Measurements from ENCODE around the gene EHBP1.

Gene EHBP1

GRCh38 chr2:62705007-62705829 lies at the start of gene EHBP1:
Gene EHBP1 (plus strand): TSS chr2:62705713. CDS start chr2:62707192, 1,479 bp downstream.
- peak; percentile 98 for DNase-seq

DNA sequence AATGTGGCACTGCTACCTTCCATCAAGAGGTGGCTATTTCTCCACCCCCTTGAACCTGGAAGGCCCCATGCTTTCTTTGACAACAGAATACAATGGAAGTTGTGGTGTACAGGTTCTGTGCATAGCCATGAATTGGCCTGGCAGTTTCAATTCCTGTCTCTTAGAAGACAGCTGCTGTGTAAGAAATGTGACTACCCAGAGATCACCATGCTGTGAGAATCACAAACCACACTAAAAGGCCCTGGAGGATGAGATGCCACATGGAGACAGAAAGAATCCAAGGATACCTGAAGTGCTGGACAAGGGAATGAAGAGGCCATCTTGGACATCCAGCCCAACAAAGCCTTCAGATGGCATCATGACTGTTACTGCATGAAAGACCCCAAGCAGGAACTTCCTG lies 47.7 kb upstream of the EHBP1 start:
- no peak for DNase-seq

DNA sequence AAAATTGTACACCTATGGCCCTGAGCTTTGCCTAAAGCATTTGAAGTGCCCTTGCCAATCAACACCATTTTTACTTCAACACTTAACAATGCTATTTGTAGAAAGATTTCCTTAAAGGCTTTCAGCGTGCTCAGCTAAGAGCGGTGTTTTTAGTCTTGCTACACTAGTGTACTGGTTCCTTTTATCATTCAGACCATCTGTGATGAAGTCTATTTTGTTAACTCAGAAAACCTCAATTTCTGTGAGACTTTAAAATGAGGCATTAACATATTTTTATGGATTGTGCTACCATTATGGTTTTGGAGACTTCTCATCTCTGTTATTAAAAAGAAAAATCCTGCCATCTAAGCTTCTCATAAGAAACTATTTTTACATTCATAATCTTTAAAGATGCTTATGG lies 46.6 kb upstream of the EHBP1 start:
- no peak for DNase-seq

GRCh38 chr2:62660087-62660486 lies 45.4 kb upstream of the EHBP1 start:
- DNase-seq = no peak

- DNase-seq = no peak
Observed at GRCh38 chr2:62660582-62661262, 44.8 kb upstream of the EHBP1 start.

DNA sequence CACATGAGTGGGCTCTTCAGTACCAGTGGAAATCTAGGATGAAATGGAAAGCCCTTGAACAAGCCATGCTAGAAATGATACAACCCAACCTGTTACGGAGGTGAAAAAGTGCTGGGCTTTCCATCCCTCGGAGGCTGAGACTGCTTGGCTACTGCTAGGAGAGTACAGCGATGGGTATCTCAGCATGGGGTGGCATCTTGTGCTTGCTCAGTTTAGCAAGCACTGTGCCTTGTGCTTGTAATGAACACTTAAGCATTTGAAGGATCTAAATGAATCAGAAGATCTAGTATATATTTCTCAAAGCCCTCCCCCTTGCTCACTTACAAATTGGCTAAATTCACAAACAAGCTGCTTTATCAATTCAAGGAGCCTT lies 44.3 kb upstream of the EHBP1 start:
- no peak for DNase-seq

DNA sequence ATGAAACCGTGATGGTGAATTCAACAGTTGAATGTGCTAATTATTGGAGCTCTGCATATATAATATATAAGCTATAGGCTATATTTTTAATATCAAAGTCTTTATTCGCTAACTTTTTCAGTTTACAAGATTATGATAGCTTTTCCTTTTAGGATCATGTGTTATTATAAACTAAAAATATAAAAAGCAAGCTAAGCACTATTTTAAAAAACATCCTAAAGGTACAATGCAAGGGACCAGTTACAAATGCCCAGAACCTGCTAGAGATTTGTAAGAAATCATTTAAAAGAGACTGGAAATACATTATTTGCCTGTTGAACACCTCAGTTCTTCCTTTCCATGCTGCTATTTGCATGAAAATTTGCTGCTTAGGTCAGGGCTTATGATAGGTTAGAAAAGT lies 43.4 kb upstream of the EHBP1 start:
- DNase-seq = no peak

DNA sequence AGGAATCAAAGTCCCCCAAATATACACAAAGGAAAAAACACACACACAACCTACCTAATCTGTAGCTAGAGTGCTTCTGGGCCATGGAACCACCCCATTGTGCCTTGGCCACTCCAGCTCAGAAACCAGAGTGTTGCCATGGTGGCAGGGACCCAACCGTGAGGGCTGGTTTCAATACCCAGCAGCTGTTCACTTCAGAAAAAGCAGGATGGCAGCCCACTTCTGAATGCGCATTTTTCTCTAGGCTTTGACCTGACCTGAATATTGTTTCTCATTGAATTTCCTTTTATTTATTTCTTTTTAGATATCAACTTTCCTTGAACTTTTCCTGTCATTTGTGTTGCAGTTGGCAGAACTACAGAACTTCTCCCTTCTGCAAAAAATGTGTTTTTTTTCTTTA lies 43.0 kb upstream of the EHBP1 start:
- DNase-seq = no peak

- no peak for DNase-seq
Observed at GRCh38 chr2:62663411-62663810, 42.1 kb upstream of the EHBP1 start.

DNA sequence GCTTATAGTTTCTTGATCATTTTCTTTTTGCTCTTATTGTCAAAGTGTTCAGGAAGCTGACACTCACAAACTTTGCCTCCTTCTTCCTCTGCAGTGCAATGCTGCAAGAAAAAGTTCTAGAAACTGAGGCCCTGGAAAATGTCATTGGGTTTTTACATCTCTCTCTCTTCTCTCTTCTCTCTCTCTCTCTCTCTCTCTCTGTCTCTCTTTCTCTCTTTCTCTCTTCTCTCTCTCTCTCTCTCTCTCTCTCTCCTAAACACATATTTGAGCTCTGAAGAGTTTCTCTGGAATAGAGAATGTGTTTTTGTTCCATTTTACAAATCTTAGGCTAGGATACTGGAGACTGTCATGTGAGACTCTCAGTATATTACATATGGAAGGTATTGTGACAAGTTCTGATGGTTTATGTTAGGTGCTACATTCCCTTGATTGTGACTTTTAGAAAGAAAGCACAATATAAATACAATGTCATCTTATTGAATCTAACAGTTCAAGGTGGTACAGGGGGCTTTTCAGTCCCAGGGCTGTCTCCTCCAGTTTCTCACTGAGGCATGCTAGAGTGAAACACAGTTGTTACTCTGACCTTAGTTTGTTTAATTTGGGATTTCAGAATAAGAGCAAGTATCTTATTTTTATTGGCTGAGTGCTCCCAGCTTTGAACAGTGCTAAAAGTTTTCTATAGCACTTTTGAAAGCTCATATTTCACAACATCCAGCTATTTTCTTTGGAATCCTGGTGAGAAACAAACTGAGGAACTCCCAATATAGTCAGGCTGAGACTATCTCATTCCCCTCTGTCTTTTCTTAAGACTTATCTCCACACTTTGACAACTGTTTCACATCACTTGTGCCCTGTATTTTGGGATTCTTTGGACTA lies 41.4 kb upstream of the EHBP1 start:
- DNase-seq = no peak

GRCh38 chr2:62665446-62665845 lies 40.1 kb upstream of the EHBP1 start:
- no peak for DNase-seq

DNA sequence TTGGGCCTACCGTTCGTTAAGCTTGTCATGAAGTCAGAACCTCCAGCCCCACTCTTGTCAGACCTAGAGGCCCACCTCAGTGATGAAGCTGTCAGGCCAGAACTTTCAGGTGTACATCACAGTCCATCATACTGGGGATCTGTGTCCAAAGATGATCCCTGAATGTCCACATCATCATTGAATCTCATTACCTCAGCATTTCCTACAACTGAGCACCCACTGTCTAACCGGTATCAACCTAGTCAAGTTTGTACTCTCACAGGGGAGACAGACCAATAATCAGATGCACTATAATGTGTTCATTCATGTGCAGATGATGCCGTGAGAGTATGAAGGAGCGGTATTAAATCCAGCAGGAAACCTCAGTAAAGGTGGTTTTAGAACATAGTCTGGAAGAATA lies 36.3 kb upstream of the EHBP1 start:
- no peak for DNase-seq

DNA sequence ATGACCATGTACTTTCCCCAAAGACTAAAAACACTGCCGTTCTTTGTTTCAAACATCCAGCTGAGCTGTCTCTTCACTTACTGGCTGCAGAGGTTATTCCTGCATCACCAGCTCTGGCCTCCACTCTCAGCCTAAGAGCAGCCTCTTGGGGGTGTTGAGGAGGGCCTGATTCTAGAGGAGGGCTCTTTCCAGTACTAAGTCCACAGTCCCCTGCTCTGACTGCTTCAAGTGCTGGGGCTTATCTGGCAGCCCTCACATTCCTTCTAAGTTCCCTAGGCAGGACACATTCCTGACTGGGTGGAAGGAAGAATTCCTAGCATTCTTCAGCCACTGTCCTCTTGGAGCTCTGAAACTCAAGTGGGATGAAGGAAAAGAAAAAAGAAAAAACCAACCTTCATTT lies 32.9 kb upstream of the EHBP1 start:
- DNase-seq = no peak

- no peak for DNase-seq
Observed at GRCh38 chr2:62675062-62675461, 30.5 kb upstream of the EHBP1 start.

DNA sequence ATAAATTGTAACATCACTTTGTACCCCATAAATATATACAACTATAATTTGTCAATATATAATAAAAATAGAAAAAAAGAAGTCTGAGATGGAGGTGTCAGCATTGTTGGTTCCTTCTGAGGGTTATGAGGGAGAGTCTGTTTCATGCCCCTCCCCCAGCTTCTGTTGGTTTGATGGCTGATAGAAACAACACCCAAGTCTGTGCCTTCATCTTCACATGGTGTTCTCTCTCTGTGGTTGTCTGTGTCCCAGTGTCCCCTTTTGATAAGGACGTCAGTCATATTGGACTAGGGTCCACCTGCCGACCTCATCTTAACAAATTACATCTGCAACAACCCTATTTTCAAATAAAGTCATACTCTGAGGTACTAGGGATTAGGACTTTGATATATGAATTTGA lies 20.3 kb upstream of the EHBP1 start:
- no peak for DNase-seq

DNA sequence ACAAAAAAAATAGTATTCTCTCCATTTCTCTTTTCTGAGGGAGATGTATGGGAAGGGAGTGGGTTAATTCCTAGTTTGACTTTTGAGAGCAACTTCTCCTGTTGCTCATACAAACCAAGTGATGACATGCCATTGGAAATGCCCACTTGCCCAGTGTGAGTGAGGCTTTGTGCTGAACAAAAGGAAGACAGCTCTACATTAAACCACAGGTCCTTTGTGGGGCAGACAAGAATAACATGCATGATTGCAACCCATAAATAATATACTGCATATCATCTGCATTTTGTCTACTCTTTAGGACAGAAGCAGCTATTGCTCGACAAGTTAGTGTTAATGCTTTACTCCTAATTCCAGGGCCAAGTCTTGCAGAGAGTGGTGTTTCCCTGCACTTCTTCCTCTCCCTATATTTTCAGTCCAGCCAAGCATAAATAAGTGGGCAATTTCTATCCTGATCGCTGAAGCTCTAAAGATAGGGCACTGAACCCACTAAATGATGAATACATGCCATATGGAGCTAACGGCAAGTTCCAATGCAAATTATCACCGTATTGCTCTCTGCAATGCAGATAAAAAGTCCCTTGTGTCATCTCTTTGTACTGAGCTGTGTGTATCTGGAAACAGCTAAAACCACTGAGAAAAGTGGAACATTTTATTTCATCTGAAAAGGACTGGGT lies 19.4 kb upstream of the EHBP1 start:
- no peak for DNase-seq

- DNase-seq = no peak
Observed at GRCh38 chr2:62687636-62688035, 17.9 kb upstream of the EHBP1 start.

- no peak for DNase-seq
Observed at GRCh38 chr2:62688771-62689170, 16.7 kb upstream of the EHBP1 start.

DNA sequence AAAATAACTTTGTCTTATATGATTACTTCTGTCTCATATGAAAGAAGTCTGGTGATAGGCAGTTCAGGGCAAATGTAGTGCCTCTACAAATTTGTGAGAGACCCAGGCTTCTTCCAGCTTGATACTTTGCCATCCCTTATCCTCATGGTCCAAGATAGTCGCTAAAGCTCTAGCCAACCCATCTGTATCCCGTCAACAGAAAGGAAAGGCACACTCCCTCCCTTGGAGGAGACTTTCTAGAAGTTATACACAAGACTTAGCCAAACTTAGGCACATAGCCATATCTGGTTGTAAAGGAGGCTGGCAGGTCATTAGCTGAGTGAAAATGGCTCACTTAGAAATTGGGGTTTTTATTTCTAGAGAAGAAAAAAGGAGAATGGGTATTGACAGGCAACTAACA lies 14.3 kb upstream of the EHBP1 start:
- DNase-seq = no peak

- no peak for DNase-seq
Observed at GRCh38 chr2:62692225-62692624, 13.3 kb upstream of the EHBP1 start.

DNA sequence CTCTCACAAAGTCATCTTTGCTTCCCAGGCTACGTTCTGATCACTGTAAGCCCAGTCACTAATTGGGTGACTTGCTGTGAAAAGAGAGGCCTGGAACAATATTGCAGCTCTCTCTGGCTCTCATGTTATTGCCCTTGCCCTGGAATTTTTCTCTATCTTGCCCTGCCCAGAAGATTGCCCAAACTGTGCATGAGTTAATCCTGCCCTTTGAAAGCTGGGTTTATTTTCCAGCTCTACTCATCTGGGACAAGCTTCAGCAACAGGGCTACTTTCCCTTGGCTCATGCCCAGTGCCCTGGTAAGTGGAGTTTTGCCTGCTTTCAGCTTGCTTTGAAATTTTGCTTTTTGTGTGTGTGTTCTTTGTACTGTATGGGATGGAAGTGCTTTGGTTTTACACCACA lies 6.9 kb upstream of the EHBP1 start:
- DNase-seq = no peak

DNA sequence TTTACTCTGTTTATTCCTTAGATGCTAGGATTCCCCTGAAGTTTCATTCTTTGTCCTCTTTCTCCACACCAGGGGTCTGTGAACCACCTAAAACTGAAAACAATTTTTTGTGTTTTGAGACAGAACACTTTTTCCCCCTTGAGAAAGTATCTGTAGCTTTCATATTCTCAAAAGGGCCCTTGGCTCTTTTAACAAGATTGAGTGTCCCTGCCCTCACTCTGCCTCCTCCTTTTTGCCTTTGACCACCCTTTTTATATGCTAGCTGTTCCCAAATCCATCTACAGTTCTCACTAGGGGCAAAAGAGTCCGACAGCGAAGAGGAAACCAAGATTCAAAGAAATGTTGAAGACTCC lies 883 bp upstream of the EHBP1 start:
- DNase-seq = no peak

Measured in T1000 (cell line).